Esophagus squamous epithelium (tissue), 4 donors: ENCODE data around the gene PRKCB.

Experiments
- POLR2A ChIP-seq, 4 donors: fragments of 450-650 bp; IDR thresholded peaks; one replicate each; pipeline ENCODE4 v1.6.1; 2017; ENCODE audit warnings: antibody characterized with exemption in 4 of 4, mild to moderate bottlenecking in 4 of 4, moderate library complexity in 3 of 4
- TF ChIP-seq, protein P1 (sequence below), 6 experiments: fragments of 450-650 bp in 4 of 6; fragments of 200-600 bp in 2 of 6; sonication (generic) in 2 of 6; IDR thresholded peaks; one replicate each; pipeline ENCODE4 v1.5.1; 2016 to 2019; ENCODE audit warnings: antibody characterized with exemption in 6 of 6, mild to moderate bottlenecking in 4 of 6, moderate library complexity in 4 of 6

GRCh38 chr16:23840310-23840709, 4.5 kb downstream of the PRKCB start:
- TF ChIP-seq, protein P1, sequence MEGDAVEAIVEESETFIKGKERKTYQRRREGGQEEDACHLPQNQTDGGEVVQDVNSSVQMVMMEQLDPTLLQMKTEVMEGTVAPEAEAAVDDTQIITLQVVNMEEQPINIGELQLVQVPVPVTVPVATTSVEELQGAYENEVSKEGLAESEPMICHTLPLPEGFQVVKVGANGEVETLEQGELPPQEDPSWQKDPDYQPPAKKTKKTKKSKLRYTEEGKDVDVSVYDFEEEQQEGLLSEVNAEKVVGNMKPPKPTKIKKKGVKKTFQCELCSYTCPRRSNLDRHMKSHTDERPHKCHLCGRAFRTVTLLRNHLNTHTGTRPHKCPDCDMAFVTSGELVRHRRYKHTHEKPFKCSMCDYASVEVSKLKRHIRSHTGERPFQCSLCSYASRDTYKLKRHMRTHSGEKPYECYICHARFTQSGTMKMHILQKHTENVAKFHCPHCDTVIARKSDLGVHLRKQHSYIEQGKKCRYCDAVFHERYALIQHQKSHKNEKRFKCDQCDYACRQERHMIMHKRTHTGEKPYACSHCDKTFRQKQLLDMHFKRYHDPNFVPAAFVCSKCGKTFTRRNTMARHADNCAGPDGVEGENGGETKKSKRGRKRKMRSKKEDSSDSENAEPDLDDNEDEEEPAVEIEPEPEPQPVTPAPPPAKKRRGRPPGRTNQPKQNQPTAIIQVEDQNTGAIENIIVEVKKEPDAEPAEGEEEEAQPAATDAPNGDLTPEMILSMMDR (IDR thresholded peaks at IDR 0.05), result no peak
- no peak for TF ChIP-seq POLR2A (IDR thresholded peaks at IDR 0.05)
